ENCODE data around the gene GTF3C4.

GTF3C4 gene

GRCh38 chr9:132732326-132733259 lies 62.3 kb downstream of the GTF3C4 start:
- no peak for DNase-seq

GRCh38 chr9:132733260-132733815 lies 63.1 kb downstream of the GTF3C4 start:
- no peak for DNase-seq

GRCh38 chr9:132739710-132740310 lies 69.5 kb downstream of the GTF3C4 start:
- no peak for DNase-seq

GRCh38 chr9:132740526-132741309 lies 70.5 kb downstream of the GTF3C4 start:
- DNase-seq: no peak

GRCh38 chr9:132742821-132743311 lies 72.6 kb downstream of the GTF3C4 start:
- no peak for DNase-seq

- DNase-seq: no peak
Observed at GRCh38 chr9:132743931-132744479, 73.7 kb downstream of the GTF3C4 start.
